Epithelial cell of prostate (primary cell): ENCODE results near the gene MARK3.
A peak's percentile ranks its signal among the peaks of the same experiment; 100 is the strongest.

Experiments used
- DNase-seq: peaks from one replicate; pipeline ENCODE4 v3.0.0-alpha.2; 2011; ENCODE audit warnings: low read depth, low spot score
- H3K27ac ChIP-seq: fragments of 450-650 bp; 2 replicates; pipeline ENCODE4 v1.5.1; 2017; ENCODE audit warnings: mild to moderate bottlenecking

The MARK3 gene

GRCh38 chr14:103428723-103429556 lies 43.7 kb downstream of the MARK3 start:
- H3K27ac ChIP-seq, result no peak overlapping the region
- DNase-seq, result no peak

GRCh38 chr14:103430358-103430757 lies 45.1 kb downstream of the MARK3 start:
- H3K27ac ChIP-seq, result no peak overlapping the region
- no peak for DNase-seq

GRCh38 chr14:103432627-103433026 lies 47.4 kb downstream of the MARK3 start:
- H3K27ac ChIP-seq, result no peak overlapping the region
- DNase-seq, result no peak

- DNase-seq, result no peak
- H3K27ac ChIP-seq, result no peak overlapping the region
Observed at GRCh38 chr14:103433916-103434563, 48.8 kb downstream of the MARK3 start.

- H3K27ac ChIP-seq, result no peak overlapping the region
- DNase-seq, result no peak
Observed at GRCh38 chr14:103434868-103435442, 49.7 kb downstream of the MARK3 start.

- no peak overlapping the region for H3K27ac ChIP-seq
- DNase-seq, result no peak
Observed at GRCh38 chr14:103436533-103436932, 51.3 kb downstream of the MARK3 start.

GRCh38 chr14:103442288-103442687 lies 57.1 kb downstream of the MARK3 start:
- DNase-seq, result no peak
- no peak overlapping the region for H3K27ac ChIP-seq

GRCh38 chr14:103443111-103443510 lies 57.9 kb downstream of the MARK3 start:
- DNase-seq, result no peak
- no peak overlapping the region for H3K27ac ChIP-seq

GRCh38 chr14:103444837-103445524 lies 59.8 kb downstream of the MARK3 start:
- DNase-seq, result no peak
- H3K27ac ChIP-seq, result no peak overlapping the region

- H3K27ac ChIP-seq, result no peak overlapping the region
- DNase-seq, result no peak
Observed at GRCh38 chr14:103445806-103446205, 60.6 kb downstream of the MARK3 start.

- H3K27ac ChIP-seq, result no peak overlapping the region
- DNase-seq, result no peak
Observed at GRCh38 chr14:103448097-103448496, 62.9 kb downstream of the MARK3 start.

GRCh38 chr14:103449634-103450161 lies 64.5 kb downstream of the MARK3 start:
- DNase-seq, result no peak
- no peak overlapping the region for H3K27ac ChIP-seq

GRCh38 chr14:103450416-103450815 lies 65.2 kb downstream of the MARK3 start:
- no peak for DNase-seq
- H3K27ac ChIP-seq, result no peak overlapping the region

- no peak overlapping the region for H3K27ac ChIP-seq
Observed at GRCh38 chr14:103451401-103451800, 66.2 kb downstream of the MARK3 start.

GRCh38 chr14:103453791-103454190 lies 68.6 kb downstream of the MARK3 start:
- no peak overlapping the region for H3K27ac ChIP-seq
- DNase-seq, result no peak

More at GRCh38 chr14:103451401-103451800, 66.2 kb downstream of the MARK3 start:
- no peak for DNase-seq

GRCh38 chr14:103456167-103456835 lies 71.1 kb downstream of the MARK3 start:
- H3K27ac ChIP-seq, result peak overlapping the region; percentile 0
- DNase-seq, result no peak

- H3K27ac ChIP-seq, result no peak overlapping the region
- DNase-seq, result no peak
Observed at GRCh38 chr14:103460415-103460814, 75.2 kb downstream of the MARK3 start.

GRCh38 chr14:103463149-103463548 lies 77.9 kb downstream of the MARK3 start:
- no peak for DNase-seq
- no peak overlapping the region for H3K27ac ChIP-seq

- no peak overlapping the region for H3K27ac ChIP-seq
- DNase-seq, result no peak
Observed at GRCh38 chr14:103463851-103464250, 78.6 kb downstream of the MARK3 start.

- no peak overlapping the region for H3K27ac ChIP-seq
- no peak for DNase-seq
Observed at GRCh38 chr14:103472939-103473338, 87.7 kb downstream of the MARK3 start.
